ENCODE measurements around the gene OPN1MW2.
"Not testable (repeated sequence)": the region's sequence is repeated elsewhere in the genome, so short reads cannot be mapped to it uniquely, and the experiment has no call there.

The OPN1MW2 gene

DNA sequence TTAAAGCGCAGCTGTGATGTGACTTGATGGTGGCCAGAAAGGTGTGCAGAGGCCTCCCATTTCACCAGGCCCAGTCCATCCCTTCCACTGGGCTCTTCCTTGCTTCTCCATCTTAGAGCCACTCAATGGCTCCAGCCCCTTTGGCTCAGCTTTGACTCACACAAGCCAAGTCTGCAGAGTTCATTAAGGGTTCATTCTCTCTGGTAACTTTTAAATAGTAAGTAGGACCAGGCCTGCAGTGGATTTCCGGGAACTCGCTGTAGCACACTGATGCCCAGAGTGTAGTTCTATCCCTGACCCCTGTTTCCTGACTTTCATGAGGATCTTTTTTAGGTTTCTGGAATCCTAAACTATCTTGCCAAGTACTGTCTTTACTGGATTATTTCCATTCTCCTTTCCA lies 49.7 kb downstream of the OPN1MW2 start:
- not testable (repeated sequence) for H3K4me1 ChIP-seq (ENCODE audit: control insufficient read depth, insufficient read depth, low read length); H3K27me3 ChIP-seq (ENCODE audit: control insufficient read depth, insufficient read depth, low read length); H3K4me3 ChIP-seq (ENCODE audit: low read depth, low read length); H3K9me3 ChIP-seq (ENCODE audit: control insufficient read depth, insufficient read depth, low read length); H3K36me3 ChIP-seq (ENCODE audit: control insufficient read depth, insufficient read depth, low read length); H3K9ac ChIP-seq (ENCODE audit: low read depth, low read length); H3K27ac ChIP-seq (ENCODE audit: low read depth, low read length)
